Activated CD4-positive, alpha-beta T cell treated with anti-CD3 and anti-CD28 coated beads, Interleukin-2, amount 10 ng/mL, durations not matched to agents 7 days and 5 days (primary cell): ENCODE data around the gene OPALIN. TPM values are rescaled to one million over a fixed set of nuclear protein-coding genes. Genes with fewer than 3 reads are reported as not detected.

ENCODE experiments used
- CTCF ChIA-PET: fragments of 350-600 bp; sonication (Branson Sonifier 250); formaldehyde crosslinking; loops from one replicate; lab custom pipeline; 2021; ENCODE audit warnings: antibody characterized with exemption; lab: Charles Lee
- POLR2A ChIA-PET: fragments of 350-600 bp; sonication (Branson Sonifier 250); formaldehyde crosslinking; loops from one replicate; lab custom pipeline; 2021; ENCODE audit warnings: antibody characterized with exemption; lab: Charles Lee
- DNase-seq: peaks from one replicate; pipeline ENCODE4 v3.0.0-alpha.2; 2020
- H3K27ac Mint-ChIP-seq: one replicate; pipeline ENCODE4 v1.8.0; 2021; ENCODE audit warnings: mild to moderate bottlenecking, moderate library complexity, mixed read lengths
- H3K27me3 Mint-ChIP-seq: one replicate; pipeline ENCODE4 v1.8.0; 2021; ENCODE audit warnings: mixed read lengths
- H3K36me3 Mint-ChIP-seq: one replicate; pipeline ENCODE4 v1.8.0; 2021; ENCODE audit warnings: low read depth, mixed read lengths
- H3K4me1 Mint-ChIP-seq: one replicate; pipeline ENCODE4 v1.8.0; 2021; ENCODE audit warnings: mixed read lengths
- H3K4me3 Mint-ChIP-seq: one replicate; pipeline ENCODE4 v1.8.0; 2021; ENCODE audit warnings: mild to moderate bottlenecking, moderate library complexity, mixed read lengths
- H3K9me3 Mint-ChIP-seq: one replicate; pipeline ENCODE4 v1.8.0; 2021; ENCODE audit warnings: mixed read lengths
- total RNA-seq, 2 experiments: library from RNA; stranded (reverse); gene quantifications; one replicate each; pipeline ENCODE4 v1.2.3, GENCODE V29; 2021

OPALIN gene
- total RNA-seq, 2 experiments from 2014 or later, result not detected

DNA sequence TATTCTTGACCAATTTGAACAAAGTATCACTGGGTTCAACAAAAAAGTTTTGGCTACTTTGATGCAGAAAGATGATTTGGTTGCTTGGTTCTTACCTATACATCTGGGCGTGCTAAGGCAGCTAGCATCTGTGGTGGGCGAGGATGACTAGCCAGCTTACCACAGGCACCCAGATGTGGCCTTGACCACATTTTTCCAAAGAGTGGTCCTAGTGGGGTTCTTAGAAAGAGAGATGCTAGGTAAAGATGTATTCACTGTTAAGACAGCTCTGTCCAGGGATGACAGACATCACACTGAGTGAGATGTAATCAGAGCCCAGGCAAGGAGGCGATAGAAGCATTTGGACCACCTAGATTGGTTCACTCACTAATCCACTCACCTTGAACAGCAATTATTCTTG lies 53.8 kb downstream of the OPALIN start:
- H3K4me3 Mint-ChIP-seq, result no peak overlapping the region
- no peaks in the 10 kb centered on the region for H3K9me3 Mint-ChIP-seq
- H3K27ac Mint-ChIP-seq, result no peak overlapping the region
- ChIA-PET POLR2A (no interaction called here), CTCF (interaction anchor here (0.9 to 1.5 kb wide), 2 partner anchors 27 to 41 kb away, joined by 3 read pairs; no protein-coding TSS in a partner anchor)
- H3K27me3 Mint-ChIP-seq, result peaks cover 12% of the 10 kb centered on the region
- no peak for DNase-seq
- H3K4me1 Mint-ChIP-seq, result peaks cover 13% of the 10 kb centered on the region
- no peaks in the 10 kb centered on the region for H3K36me3 Mint-ChIP-seq

GRCh38 chr10:96304230-96304629 lies 54.6 kb downstream of the OPALIN start, which contains the start of gene DNTT:
TSS of gene DNTT (plus strand) at chr10:96304434. CDS start at chr10:96304498, 64 bp downstream.
- no peak for DNase-seq
- H3K4me1 Mint-ChIP-seq, result peaks cover 20% of the 10 kb centered on the region
- POLR2A ChIA-PET, result no interaction called here
- H3K27ac Mint-ChIP-seq, result no peak within 1 kb of the TSS
- H3K4me3 Mint-ChIP-seq, result no peak within 1 kb of the TSS
- CTCF ChIA-PET, result interaction anchor here (1.5 to 2.2 kb wide), 2 partner anchors 14 to 41 kb away, joined by 3 to 6 read pairs; no protein-coding TSS in a partner anchor
- no peaks in the 10 kb centered on the region for H3K36me3 Mint-ChIP-seq
- H3K9me3 Mint-ChIP-seq, result no peaks in the 10 kb centered on the region
- peaks cover 12% of the 10 kb centered on the region for H3K27me3 Mint-ChIP-seq

- H3K27me3 Mint-ChIP-seq, result peaks cover 8% of the 10 kb centered on the region
- POLR2A ChIA-PET, result no interaction called here
- no peaks in the 10 kb centered on the region for H3K36me3 Mint-ChIP-seq
- no peak for DNase-seq
- no peak overlapping the region for H3K27ac Mint-ChIP-seq
- H3K9me3 Mint-ChIP-seq, result no peaks in the 10 kb centered on the region
- peaks cover 21% of the 10 kb centered on the region for H3K4me1 Mint-ChIP-seq
- CTCF ChIA-PET, result interaction anchor here (1.0 to 1.3 kb wide), 2 partner anchors 20 to 68 kb away, joined by 3 read pairs; no protein-coding TSS in a partner anchor
- H3K4me3 Mint-ChIP-seq, result no peak overlapping the region
Measured at GRCh38 chr10:96301616-96302015, 57.2 kb downstream of the OPALIN start.

GRCh38 chr10:96299383-96299782 lies 59.4 kb downstream of the OPALIN start:
- peaks cover 2% of the 10 kb centered on the region for H3K27me3 Mint-ChIP-seq
- H3K4me3 Mint-ChIP-seq, result peak overlapping the region; percentile 33
- ChIA-PET CTCF (no interaction called here), POLR2A (no interaction called here)
- no peaks in the 10 kb centered on the region for H3K9me3 Mint-ChIP-seq
- DNase-seq, result peak; percentile 39
- peak overlapping the region; percentile 80 for H3K27ac Mint-ChIP-seq
- no peaks in the 10 kb centered on the region for H3K36me3 Mint-ChIP-seq
- peaks cover 22% of the 10 kb centered on the region for H3K4me1 Mint-ChIP-seq

- DNase-seq, result no peak
- ChIA-PET CTCF (no interaction called here), POLR2A (interaction anchor here (0.6 kb wide), 1 partner anchor 589 kb away, joined by 3 read pairs; no protein-coding TSS in a partner anchor)
- Mint-ChIP-seq H3K9me3 (no peaks in the 10 kb centered on the region), H3K4me3 (no peak overlapping the region), H3K36me3 (no peaks in the 10 kb centered on the region), H3K27me3 (peaks cover 1% of the 10 kb centered on the region), H3K4me1 (peaks cover 21% of the 10 kb centered on the region), H3K27ac (peak overlapping the region; percentile 80)
Measured at GRCh38 chr10:96298362-96298761, 60.4 kb downstream of the OPALIN start.

- H3K27ac Mint-ChIP-seq, result no peak overlapping the region
- POLR2A ChIA-PET, result no interaction called here
- no peaks in the 10 kb centered on the region for H3K9me3 Mint-ChIP-seq
- DNase-seq, result no peak
- H3K36me3 Mint-ChIP-seq, result no peaks in the 10 kb centered on the region
- H3K4me1 Mint-ChIP-seq, result peaks cover 21% of the 10 kb centered on the region
- H3K27me3 Mint-ChIP-seq, result no peaks in the 10 kb centered on the region
- H3K4me3 Mint-ChIP-seq, result no peak overlapping the region
- CTCF ChIA-PET, result no interaction called here
Measured at GRCh38 chr10:96297486-96297885, 61.3 kb downstream of the OPALIN start.

GRCh38 chr10:96295475-96295874 lies 63.3 kb downstream of the OPALIN start:
- no peak overlapping the region for H3K27ac Mint-ChIP-seq
- POLR2A ChIA-PET, result interaction anchor here (0.6 kb wide), 1 partner anchor 279 kb away, joined by 3 read pairs; no protein-coding TSS in a partner anchor
- no peak overlapping the region for H3K4me3 Mint-ChIP-seq
- H3K27me3 Mint-ChIP-seq, result peaks cover 2% of the 10 kb centered on the region
- CTCF ChIA-PET, result interaction anchor here (1.4 kb wide), 1 partner anchor 267 kb away, joined by 3 read pairs; no protein-coding TSS in a partner anchor
- peaks cover 20% of the 10 kb centered on the region for H3K4me1 Mint-ChIP-seq
- no peak for DNase-seq
- H3K9me3 Mint-ChIP-seq, result no peaks in the 10 kb centered on the region
- H3K36me3 Mint-ChIP-seq, result no peaks in the 10 kb centered on the region

Other genes starting within 250 kb of the OPALIN start
- 10 to 100 TPM; 17.8 to 18.9 TPM for gene ZNF518A, start 228.7 kb downstream of the OPALIN start, total RNA-seq
- not detected for gene BLNK, start 87.4 kb downstream of the OPALIN start, total RNA-seq
- not detected for gene DNTT, start 54.6 kb downstream of the OPALIN start, total RNA-seq
- under 1 TPM in 1 of 2 experiments, not detected in 1; 0.17 TPM for gene TLL2, start 154.9 kb upstream of the OPALIN start, total RNA-seq
- gene TM9SF3, start 228.0 kb upstream of the OPALIN start, total RNA-seq, result 10 to 100 TPM; 73.5 to 76.1 TPM